COLO668 (cell line): ENCODE measurements around the gene TNIP3.

Experiments
- DNase-seq: peaks from one replicate; lab custom pipeline; 2025; ENCODE audit not compliant: unreplicated experiment; lab: John Stamatoyannopoulos, UW

The TNIP3 gene

DNA sequence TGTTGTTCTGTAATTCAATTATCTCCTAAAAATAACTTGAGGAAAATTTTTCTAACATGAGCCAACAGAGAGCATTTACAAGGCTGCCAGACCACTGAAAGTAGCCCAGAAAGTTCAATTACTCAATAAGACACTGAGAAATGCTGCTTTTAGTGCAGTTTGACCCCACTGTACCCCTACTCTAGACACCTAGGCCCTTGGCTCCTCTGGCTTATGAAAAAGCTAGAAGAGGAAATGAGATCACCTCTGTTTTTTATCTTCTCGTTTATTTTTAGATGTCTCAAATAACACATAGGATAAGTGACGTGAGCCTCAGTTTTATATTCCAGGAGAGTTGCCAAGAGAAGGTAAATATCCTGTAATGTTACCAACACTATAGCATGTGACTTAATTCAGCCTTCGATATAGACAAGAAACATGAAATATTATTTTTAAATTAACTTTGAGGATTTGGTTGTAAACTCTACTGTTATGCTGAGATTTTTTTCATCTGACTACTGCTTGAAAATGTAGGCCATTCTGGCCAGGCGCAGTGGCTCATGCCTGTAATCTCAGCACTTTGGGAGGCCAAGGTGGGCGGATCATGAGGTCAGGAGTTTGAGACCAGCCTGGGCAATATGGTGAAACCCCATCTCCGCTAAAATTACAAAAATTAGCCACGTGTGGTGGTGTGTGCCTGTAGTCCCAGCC, 24.4 kb downstream of the TNIP3 start:
- no peak for DNase-seq

DNA sequence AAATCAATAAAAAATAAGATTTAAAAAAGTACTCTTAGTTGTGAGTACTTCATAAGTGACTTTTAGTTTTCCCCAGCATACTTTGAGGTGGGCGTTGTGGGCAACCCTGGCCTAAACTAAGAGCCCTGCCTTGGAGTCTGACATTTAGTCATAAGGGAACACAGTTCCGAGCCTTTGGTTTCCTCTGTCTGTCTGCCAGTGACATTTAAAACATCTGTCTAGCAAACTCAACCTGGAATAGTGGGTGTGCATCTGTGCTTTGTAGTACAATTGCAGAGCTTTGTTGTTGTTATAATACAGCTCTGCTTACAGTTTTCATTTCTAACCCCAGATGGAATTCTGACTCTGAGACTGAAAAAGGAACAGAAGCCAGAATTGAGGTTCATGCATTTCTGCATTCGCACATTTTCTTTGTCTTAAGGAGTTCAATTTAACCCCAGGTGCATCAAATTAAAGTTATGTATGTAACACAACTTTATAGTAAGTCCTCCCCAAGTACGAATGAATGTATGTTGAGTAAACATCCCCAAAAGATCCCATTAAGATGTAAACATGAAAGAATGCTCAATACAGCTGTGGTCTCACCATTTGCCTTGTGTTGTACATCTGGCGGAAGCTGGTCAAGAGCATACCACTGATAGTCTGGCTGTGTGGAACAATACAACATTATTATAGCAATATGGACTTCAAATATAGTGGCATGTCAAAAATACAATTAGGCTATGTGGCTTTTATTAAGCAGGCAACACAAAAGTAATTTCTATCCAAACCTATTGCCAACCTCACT, 25.9 kb downstream of the TNIP3 start:
- DNase-seq, result no peak

DNA sequence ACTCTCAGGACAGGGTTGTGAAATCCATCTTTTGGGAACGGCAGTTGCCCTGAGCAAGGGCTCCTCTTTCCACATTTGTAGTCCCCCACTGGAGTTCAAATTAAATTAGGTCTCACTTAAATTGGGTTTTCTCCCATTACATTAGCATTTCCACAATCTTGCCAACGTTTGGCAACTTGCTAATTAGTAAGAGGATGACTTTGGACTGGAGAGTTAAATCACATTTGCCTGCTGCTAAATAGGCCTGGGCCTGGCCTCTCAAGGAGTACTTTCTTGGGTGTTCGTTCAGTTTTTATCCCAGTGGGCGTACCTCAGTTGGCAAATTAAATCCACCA, 33.8 kb downstream of the TNIP3 start:
- DNase-seq, result no peak

- DNase-seq, result no peak
Measured at GRCh38 chr4:121129606-121130325, 34.4 kb downstream of the TNIP3 start.

DNA sequence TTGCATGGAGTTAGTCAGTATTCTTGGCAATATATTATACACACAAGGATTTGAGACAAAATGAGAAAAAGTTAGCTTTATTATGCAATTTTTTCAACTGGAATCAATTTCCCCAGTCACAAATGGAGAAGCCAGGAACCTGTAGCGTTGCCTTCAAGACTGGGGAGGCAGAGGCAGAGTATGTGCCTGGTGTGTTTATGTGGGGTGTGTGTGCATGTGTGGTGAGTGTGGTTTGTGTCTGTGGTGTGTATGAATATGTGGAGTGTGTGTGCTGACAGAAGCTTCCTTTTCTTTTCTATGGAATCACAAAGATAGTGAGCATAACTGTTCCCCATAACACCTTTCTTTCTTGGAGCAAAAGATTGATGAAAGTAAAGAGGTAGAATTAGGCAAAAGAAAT, 37.0 kb downstream of the TNIP3 start:
- DNase-seq, result no peak

- DNase-seq, result no peak
Measured at GRCh38 chr4:121126449-121127006, 37.6 kb downstream of the TNIP3 start.

- DNase-seq, result no peak
Measured at GRCh38 chr4:121125498-121125885, 38.6 kb downstream of the TNIP3 start.

DNA sequence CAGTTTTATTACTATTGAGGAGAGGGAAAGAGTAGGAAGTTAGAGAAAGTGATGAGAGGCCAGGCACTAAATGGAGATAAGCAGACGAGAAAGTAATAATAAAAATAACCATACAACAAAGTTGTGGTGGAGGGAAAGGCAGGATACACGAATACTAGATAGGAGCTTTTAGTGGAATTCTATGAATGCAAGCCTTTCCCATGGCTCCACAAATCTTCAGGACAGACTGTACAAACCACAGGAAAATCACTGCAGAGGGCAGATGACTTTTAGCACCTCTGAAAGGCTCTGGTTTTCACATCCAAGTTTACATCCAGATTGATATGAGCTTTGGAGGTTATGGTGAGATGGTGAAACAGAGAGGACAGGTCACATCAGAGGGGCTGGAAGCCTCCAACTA, 41.5 kb downstream of the TNIP3 start:
- DNase-seq, result no peak

DNA sequence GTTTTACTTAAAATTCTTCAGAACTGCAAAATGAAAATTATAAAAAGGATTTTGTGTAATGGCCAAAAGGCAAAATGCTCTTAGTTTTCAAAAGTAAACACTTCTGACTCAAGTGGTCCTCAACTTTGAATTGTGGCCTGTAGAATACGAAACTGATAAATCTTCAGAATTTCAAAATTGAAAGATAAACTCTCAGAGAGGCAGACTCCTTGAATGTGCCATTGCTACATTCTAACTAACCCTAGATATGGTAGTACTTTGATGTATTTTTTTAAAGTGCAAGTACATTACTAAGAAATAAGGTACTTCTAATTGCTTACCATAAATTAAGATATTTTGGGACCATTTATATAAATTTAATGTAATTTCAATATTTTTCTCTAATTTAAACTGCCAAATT, 44.4 kb downstream of the TNIP3 start:
- no peak for DNase-seq

GRCh38 chr4:121118344-121118743, 45.8 kb downstream of the TNIP3 start:
- DNase-seq, result no peak

DNA sequence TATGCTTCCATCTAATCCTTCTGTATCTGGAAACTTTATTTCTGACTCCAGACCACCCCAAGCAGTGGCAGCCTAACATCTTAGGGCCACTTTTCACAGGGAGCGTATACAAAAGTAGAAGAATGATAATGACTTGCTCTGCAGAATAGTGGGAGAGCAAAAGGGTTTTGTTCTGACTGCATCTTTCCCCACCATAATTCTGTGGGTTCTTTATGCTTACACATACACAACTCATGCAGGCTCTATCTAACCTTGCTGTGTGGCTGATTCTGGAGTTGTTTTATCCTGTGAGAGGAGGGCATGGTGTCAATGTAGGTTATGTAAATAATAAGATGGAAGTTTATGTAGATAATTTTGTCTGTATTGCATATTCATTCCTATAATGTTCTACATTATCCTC, 49.4 kb downstream of the TNIP3 start:
- no peak for DNase-seq

- no peak for DNase-seq
Measured at GRCh38 chr4:121112530-121112929, 51.6 kb downstream of the TNIP3 start.

GRCh38 chr4:121108557-121108956, 55.6 kb downstream of the TNIP3 start:
- DNase-seq, result peak; percentile 5

DNA sequence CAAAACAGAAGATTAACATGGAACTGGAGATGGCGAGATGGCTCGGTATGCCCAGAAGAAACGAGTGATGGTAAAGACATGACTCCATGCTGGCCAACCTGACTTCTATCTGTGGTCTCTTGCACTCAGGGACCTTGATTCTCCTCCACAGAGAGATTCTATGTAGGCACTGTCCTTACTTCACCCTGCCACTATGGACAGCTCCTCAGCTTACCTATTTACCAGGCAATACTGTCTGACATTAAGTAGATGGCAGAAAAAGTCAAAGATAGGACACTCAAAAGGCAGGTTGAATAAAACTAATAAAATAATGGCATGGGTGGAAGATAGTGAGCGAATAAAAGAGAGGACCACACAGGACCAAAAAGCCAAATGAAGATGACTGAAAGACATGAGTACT, 56.6 kb downstream of the TNIP3 start:
- no peak for DNase-seq

- DNase-seq, result no peak
Measured at GRCh38 chr4:121100093-121100775, 63.9 kb downstream of the TNIP3 start.

DNA sequence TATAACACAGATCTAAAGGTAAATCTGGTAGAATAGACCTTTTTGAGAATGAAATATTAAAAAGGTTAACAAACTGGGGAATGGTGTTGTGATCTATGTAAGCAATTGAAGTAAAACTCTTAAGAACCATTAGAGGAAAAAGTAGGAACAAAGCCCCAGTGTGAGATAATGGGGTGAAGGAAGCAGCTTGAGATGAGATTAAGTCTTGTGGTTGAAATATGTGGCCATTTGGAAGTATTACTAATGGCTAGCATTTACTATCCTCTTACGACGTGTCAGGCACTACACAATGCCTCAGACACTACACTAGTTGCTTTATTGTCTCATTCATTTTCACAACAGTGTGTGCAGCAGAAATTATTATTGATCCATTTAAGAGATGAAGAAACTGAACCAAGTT, 65.9 kb downstream of the TNIP3 start:
- DNase-seq, result no peak

DNA sequence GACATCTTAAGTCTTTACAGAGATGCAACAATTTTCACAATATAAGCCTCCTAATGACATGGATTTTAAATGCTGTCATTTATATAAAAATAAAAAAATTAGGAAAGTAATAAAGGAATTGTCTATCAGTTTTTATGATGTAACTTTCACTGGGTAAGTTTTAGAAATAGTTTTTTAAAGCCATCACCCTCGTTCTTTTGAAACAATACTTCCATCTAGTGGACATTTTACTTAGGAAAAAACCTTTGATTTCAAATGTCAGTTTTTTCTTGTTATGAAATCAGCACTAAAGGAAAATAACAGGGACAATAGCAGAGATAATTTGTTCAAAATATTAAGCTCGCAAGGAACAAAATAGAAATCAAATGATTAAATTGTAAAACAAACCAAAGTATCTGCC, 67.5 kb downstream of the TNIP3 start:
- DNase-seq, result no peak

- DNase-seq, result no peak
Measured at GRCh38 chr4:121096191-121096590, 67.9 kb downstream of the TNIP3 start.

DNA sequence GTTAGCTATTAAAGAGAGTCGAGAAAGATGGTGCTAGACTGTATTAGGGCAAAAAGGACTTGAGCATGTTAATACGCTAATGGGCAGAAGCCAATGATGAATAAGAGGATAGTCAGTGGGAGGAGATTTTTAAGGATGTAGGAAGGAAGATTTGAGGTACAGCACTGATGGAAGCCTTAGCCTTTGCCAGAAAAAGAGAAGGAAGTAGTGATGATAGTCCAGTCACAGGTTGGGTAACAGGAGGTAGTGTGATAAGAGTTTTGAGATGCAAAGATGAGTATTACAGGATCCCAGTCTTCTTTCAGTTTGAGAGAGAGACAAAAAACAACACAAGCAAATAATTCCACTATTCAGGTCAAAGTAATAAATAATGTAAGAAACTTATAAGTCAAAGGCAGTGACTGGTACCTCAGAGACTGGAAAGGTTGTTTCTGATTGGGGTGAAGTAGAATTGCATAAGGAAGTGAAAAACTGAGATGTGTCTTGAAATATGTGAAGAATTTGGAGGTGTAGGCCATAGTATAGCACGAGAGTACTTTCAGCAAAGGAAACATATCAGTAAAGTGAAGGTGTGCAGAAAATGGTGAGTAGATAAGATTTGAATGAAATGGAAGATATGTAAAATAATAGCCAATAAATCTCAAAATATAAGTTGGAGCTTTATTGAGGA, 69.7 kb downstream of the TNIP3 start:
- DNase-seq, result no peak

- DNase-seq, result no peak
Measured at GRCh38 chr4:121093261-121093660, 70.9 kb downstream of the TNIP3 start.

GRCh38 chr4:121091941-121092340, 72.2 kb downstream of the TNIP3 start:
- DNase-seq, result no peak
